Lower lobe of right lung (tissue), 2 donors: ENCODE measurements around the gene DNAH17. TPM values are rescaled to one million over a fixed set of nuclear protein-coding genes. Genes with fewer than 3 reads are reported as not detected.

Experiments used
- ATAC-seq, 2 donors: fragments of 200-7000 bp; cut with Tn5 transposase; one replicate each; pipeline ENCODE4 v1.9.1; 2020 to 2022; ENCODE audit warnings: mild to moderate bottlenecking in 2 of 2, moderate library complexity in 2 of 2
- DNase-seq: peaks from one replicate; pipeline ENCODE4 v3.0.0-alpha.2; 2020
- H3K27ac ChIP-seq: fragments of 200-600 bp; one replicate; pipeline ENCODE4 v1.8.0; 2022
- H3K27me3 ChIP-seq: fragments of 200-600 bp; one replicate; pipeline ENCODE4 v1.8.0; 2022; ENCODE audit warnings: low read depth
- H3K36me3 ChIP-seq: fragments of 200-600 bp; one replicate; pipeline ENCODE4 v1.8.0; 2022; ENCODE audit warnings: mild to moderate bottlenecking
- H3K4me1 ChIP-seq: fragments of 200-600 bp; one replicate; pipeline ENCODE4 v1.8.0; 2022
- H3K4me3 ChIP-seq: fragments of 200-600 bp; one replicate; pipeline ENCODE4 v1.8.0; 2022; ENCODE audit warnings: mild to moderate bottlenecking
- H3K9me3 ChIP-seq: fragments of 200-600 bp; one replicate; pipeline ENCODE4 v1.8.0; 2022
- CTCF ChIP-seq: fragments of 200-600 bp; IDR thresholded peaks from one replicate; pipeline ENCODE4 v1.8.0; 2022; ENCODE audit warnings: antibody characterized with exemption, mild to moderate bottlenecking
- intact Hi-C: fragments of 100-400 bp; cut with DNase I; formaldehyde crosslinking; loops from one replicate; pipeline ENCODE4 v1.11.0; 2022
- long read RNA-seq: library from polyadenylated mRNA; unstranded; transcript quantifications from one replicate; pipeline ENCODE4 v2.0.0, GENCODE V29; 2021
- total RNA-seq: library from RNA; stranded (reverse); fragmentation: NEBNext Ultra II Directional; extraction: Animal tissue kit (Norgen Biotek cat#: 25700); gene quantifications from one replicate; pipeline ENCODE4 v1.2.1, GENCODE V29; 2021
- donor health status: DM: no; HTN: yes; CAD: no; lungs with severe emphysema.

DNAH17 gene
- total RNA-seq: 2.8 TPM
- long read RNA-seq, partial matches to known transcripts: 0 of 18 reads
- long read RNA-seq, other reads (novel, unspliced or antisense): 18 of 18 reads

DNA sequence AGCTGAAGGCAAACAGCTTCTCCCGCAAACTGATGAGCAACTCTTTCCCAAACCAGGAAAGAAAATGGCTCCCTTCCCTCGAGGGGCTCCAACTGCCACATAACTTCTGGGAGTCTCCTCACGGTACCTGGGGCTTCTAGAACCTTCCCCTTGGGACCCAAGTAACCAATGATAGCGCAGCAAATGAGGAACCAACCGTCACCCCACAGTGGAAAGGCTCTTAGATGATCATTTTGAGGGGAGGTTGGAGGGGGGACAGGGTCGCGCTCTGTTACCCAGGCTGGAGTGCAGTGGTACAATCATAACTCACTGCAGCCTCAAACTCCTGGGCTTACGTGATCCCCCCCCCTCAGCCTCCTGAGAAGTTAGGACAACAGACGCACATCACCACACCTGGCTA is at the start of gene DNAH17:
TSS of gene DNAH17 (minus strand) at position 101 of the 400 bp plus-strand sequence. CDS start 2,339 bp downstream, outside the sequence.
- no peak within 1 kb of the TSS for H3K4me3 ChIP-seq
- no peaks in the 10 kb centered on the region for H3K4me1 ChIP-seq
- ATAC-seq (no peak), DNase-seq (no peak)
- H3K9me3 ChIP-seq: no peaks in the 10 kb centered on the region
- no peak within 1 kb of the TSS for H3K27ac ChIP-seq
- intact Hi-C loops: no loop called here
- H3K27me3 ChIP-seq: no peaks in the 10 kb centered on the region
- TF ChIP-seq CTCF: no peak
- no peaks in the 10 kb centered on the region for H3K36me3 ChIP-seq

GRCh38 chr17:78624324-78625151 is 47.3 kb upstream of the DNAH17 start:
- Histone ChIP-seq H3K36me3 (no peaks in the 10 kb centered on the region), H3K9me3 (no peaks in the 10 kb centered on the region), H3K4me1 (no peaks in the 10 kb centered on the region), H3K27ac (no peak overlapping the region), H3K4me3 (no peak overlapping the region), H3K27me3 (no peaks in the 10 kb centered on the region)
- intact Hi-C loops: no loop called here
- no peak for ATAC-seq
- no peak for DNase-seq
- no peak for TF ChIP-seq CTCF

GRCh38 chr17:78623541-78623940 is 46.3 kb upstream of the DNAH17 start:
- H3K27ac ChIP-seq: no peak overlapping the region
- no peaks in the 10 kb centered on the region for H3K4me1 ChIP-seq
- ATAC-seq (no peak), DNase-seq (no peak)
- H3K27me3 ChIP-seq: no peaks in the 10 kb centered on the region
- intact Hi-C loops: no loop called here
- H3K9me3 ChIP-seq: no peaks in the 10 kb centered on the region
- H3K36me3 ChIP-seq: no peaks in the 10 kb centered on the region
- no peak overlapping the region for H3K4me3 ChIP-seq
- no peak for TF ChIP-seq CTCF

DNA sequence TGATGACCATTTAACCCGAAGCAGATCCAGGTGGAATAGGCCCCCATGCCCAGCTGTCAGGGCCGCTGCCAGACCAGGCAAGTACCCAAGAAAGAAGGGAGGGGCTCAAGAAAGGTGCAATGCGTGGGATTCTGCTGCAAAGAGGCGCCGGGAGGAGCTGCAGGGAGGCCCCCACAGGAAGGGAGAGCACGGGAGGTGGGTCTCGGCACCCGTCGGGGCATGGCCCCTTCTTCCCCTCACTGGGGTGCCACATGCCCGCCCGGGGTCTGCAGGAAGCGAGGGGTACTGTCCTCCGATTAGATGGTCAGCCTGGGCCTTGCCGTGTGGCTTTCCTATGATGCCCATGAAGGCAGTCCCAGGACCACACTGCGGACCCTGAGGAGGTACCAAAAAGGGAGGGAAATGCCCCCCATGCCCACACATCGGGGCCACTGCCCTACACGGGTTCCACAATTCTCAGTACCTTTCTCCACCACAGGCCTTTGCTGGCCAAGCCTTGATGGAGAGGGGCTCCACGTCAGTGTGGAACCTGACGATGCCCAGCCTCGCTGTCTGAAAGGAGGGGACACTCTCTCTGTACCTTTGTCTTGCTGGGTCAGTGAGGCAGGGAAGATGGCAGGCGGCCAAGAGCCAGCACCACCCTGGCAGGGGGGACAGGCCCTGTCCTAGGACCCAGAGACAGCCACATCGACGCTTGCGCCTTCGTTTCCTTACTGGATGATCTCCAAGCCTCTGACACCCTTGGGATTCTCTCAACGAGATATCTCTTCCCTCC is 45.5 kb upstream of the DNAH17 start:
- H3K9me3 ChIP-seq: no peaks in the 10 kb centered on the region
- ATAC-seq: no peak
- H3K4me3 ChIP-seq: no peak overlapping the region
- no peaks in the 10 kb centered on the region for H3K27me3 ChIP-seq
- TF ChIP-seq CTCF: no peak
- intact Hi-C loops: no loop called here
- H3K4me1 ChIP-seq: no peaks in the 10 kb centered on the region
- DNase-seq: no peak
- H3K27ac ChIP-seq: no peak overlapping the region
- no peaks in the 10 kb centered on the region for H3K36me3 ChIP-seq

- Histone ChIP-seq H3K36me3 (no peaks in the 10 kb centered on the region), H3K9me3 (no peaks in the 10 kb centered on the region), H3K27me3 (no peaks in the 10 kb centered on the region), H3K4me3 (no peak overlapping the region), H3K27ac (no peak overlapping the region), H3K4me1 (no peaks in the 10 kb centered on the region)
- intact Hi-C loops: no loop called here
- DNase-seq (no peak), ATAC-seq (no peak)
- TF ChIP-seq CTCF: no peak
These were observed 44.7 kb upstream of the DNAH17 start for GRCh38 chr17:78621720-78622490.
